ENCODE data around the gene SPOCK2.

SPOCK2 gene

DNA sequence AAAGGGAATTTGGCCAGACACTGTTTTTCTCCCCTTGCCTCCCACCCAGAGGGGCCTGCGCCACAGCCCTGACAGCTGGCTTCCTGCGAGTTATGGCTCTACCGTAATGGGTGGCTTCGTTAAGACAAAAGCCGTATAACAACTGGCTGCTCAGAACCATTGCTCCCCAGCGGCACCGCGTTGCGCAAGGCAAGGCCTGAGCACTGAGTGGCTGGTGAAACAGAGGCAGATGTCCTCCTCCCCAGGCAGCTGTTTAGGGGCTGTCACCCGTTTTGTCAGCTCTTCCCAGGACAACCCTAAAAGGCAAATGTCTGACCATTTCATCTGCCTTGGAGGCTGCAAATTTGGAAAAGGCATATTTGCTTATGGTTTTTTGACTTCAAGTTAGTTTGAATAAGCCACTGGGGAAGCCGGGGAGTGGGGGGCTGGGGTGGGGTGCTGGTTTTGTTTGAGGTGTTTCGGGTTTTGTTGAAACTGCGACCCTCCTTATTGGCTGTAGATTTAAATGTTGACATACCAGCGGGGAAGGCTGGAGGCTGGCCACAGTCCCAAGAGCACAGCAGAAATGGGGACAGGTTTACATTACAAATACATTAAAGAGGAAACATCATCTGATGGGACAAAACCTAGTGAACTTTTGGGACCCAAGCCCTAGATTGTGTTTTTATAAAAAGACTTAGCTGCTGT, 681 bp upstream of the SPOCK2 start:
- no peak overlapping the region for H3K4me3 ChIP-seq (ENCODE audit: low read depth, low read length)
- TF ChIP-seq, protein P1, sequence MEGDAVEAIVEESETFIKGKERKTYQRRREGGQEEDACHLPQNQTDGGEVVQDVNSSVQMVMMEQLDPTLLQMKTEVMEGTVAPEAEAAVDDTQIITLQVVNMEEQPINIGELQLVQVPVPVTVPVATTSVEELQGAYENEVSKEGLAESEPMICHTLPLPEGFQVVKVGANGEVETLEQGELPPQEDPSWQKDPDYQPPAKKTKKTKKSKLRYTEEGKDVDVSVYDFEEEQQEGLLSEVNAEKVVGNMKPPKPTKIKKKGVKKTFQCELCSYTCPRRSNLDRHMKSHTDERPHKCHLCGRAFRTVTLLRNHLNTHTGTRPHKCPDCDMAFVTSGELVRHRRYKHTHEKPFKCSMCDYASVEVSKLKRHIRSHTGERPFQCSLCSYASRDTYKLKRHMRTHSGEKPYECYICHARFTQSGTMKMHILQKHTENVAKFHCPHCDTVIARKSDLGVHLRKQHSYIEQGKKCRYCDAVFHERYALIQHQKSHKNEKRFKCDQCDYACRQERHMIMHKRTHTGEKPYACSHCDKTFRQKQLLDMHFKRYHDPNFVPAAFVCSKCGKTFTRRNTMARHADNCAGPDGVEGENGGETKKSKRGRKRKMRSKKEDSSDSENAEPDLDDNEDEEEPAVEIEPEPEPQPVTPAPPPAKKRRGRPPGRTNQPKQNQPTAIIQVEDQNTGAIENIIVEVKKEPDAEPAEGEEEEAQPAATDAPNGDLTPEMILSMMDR (conservative IDR thresholded peaks at IDR 0.05; ENCODE audit: low read depth, low read length), result no peak
- peak; percentile 41 for DNase-seq (ENCODE audit: low read depth)

DNA sequence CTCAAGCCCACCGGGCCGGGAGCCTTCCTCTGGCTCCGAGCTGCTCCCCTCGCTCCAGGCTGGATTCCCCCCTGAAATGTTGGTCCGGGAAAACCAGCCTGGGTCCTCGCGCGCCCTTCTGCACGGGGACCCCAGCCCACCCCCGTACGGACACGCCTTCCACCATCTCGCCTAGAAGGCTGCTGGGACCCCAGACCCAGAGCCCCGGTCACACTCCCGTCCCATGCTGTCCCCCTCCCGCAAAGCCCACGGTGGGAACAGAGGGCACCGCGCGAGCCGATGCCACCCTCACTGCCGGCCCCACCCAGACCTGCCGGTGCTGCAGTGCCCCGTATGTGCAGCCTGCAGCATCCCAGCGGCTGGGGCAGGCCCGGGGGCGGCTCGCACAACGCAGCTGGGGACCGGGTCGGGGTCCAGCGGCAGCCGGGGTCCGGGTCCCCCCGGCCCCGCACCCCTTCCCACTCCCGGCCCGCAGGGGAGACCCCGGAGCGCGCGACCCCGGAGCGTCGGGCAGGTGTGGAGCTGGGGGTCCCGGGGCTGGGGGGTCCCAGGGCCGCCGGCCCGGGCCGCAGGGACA, 871 bp downstream of the SPOCK2 start:
- DNase-seq (ENCODE audit: low read depth), result no peak
- TF ChIP-seq, protein P1 (conservative IDR thresholded peaks at IDR 0.05; ENCODE audit: low read depth, low read length), result no peak
- H3K4me3 ChIP-seq (ENCODE audit: low read depth, low read length), result peak overlapping the region; percentile 49

DNA sequence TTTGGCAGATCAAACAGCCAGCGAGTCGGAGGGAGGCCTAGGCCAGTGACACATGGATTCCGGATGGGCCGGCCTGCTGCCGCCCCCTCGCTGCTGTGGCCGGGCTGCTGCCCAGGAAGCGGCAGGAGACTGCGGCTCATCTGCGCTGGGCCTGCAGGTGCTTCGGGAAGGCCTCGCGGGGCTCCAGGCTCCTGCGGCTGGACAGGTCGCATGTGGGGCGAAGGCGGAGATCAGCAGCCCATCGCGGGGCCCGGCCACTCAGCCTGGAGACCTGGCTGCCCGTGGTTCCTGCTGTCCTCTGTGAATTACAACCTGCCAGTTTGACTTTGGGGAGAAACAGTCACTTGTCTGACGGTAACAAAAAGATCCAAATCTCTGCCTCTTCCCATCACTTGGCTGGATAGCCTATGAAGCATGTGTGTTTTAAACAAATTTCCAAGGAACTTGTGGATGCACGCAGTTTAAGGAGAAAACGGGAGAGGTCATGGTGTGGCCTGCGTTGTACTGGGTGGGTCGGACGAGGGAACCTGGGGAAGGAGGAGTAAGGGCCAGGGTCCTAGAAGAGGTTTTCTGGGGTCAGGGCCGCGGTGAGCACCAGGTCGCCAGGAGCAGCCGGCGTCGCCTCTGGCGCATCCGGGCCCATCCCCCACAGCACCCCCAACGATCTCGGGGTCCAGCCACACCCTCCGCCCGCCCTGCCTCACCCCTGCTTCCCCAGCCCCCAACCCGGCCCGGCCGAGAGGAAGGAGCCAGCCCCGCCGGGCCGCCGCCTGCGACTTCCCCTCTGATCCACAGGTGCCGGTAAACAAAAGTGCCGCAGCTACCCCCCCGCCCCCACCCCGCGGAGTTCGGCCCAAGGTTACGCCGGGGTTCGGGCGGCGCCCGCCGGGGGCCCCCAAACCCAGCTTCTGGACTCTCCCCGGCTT, 1.6 kb downstream of the SPOCK2 start:
- peak overlapping the region; percentile 49 for H3K4me3 ChIP-seq (ENCODE audit: low read depth, low read length)
- peak; percentile 32 for DNase-seq (ENCODE audit: low read depth)
- TF ChIP-seq, protein P1 (conservative IDR thresholded peaks at IDR 0.05; ENCODE audit: low read depth, low read length), result peak; percentile 32

DNA sequence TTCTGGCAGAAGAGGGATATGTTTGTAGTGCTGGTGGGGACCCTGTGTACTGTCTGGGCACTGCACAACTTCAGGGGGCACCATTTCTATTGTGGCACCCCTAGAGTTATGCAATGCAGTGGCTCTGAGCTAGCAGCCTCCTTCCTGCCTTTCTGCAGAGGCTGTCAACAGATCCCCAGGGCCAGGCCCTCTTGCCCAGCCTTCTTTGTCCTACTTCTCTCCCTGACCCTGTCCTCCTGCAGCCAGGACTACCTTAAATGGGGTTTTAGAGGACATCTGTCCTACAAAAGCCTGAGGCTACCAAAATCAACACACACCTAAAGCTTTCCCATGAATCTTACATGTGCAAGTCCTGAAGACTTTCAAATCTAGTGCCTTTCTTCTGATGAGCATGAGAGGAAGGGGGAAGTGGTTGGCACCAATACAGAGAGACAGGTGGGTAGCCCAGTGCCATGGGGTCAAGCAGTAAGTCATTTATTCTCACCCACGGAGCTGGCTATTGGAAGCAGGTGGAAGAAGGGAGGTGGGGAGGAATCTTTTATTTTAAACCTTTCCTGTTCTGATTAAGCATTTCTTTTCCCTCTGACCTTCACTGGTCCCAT, 2.4 kb downstream of the SPOCK2 start:
- H3K4me3 ChIP-seq (ENCODE audit: low read depth, low read length), result no peak overlapping the region
- TF ChIP-seq, protein P1 (conservative IDR thresholded peaks at IDR 0.05; ENCODE audit: low read depth, low read length), result no peak
- no peak for DNase-seq (ENCODE audit: low read depth)

DNA sequence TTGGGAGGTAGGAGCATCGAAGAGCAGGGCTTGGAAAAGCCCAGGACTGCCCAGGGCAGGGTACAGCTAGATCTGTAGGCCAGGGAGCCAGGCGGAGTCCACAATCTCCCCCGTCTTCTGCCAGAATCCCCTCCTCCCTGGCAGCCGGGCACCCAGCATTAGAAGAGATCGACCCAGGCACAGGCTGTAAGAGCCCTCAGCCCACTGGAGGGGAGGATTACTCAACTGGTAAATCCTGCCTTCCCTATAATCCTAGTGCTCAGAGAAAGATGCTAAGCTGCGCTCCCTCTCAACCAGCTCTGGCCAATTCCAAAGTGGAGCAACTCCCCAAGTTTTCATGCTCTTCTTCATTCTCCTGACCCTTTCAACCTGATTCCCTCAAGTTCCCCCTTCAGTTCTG, 3.2 kb downstream of the SPOCK2 start:
- DNase-seq (ENCODE audit: low read depth), result no peak
- TF ChIP-seq, protein P1 (conservative IDR thresholded peaks at IDR 0.05; ENCODE audit: low read depth, low read length), result no peak
- H3K4me3 ChIP-seq (ENCODE audit: low read depth, low read length), result no peak overlapping the region

GRCh38 chr10:72083790-72084459, 4.4 kb downstream of the SPOCK2 start:
- no peak for DNase-seq (ENCODE audit: low read depth)
- no peak overlapping the region for H3K4me3 ChIP-seq (ENCODE audit: low read depth, low read length)
- TF ChIP-seq, protein P1 (conservative IDR thresholded peaks at IDR 0.05; ENCODE audit: low read depth, low read length), result no peak
